Glomerular visceral epithelial cell (primary cell): Measurements from ENCODE around the gene COL11A1.
A peak's percentile ranks its signal among the peaks of the same experiment; 100 is the strongest.

Experiments
- DNase-seq: peaks from one replicate; pipeline ENCODE4 v3.0.0-alpha.2; 2016; ENCODE audit errors: extremely low spot score

COL11A1 gene

GRCh38 chr1:102901996-102902395 is 206.3 kb downstream of the COL11A1 start:
- no peak for DNase-seq

GRCh38 chr1:102899935-102900334 is 208.4 kb downstream of the COL11A1 start:
- DNase-seq, result no peak

- peak; percentile 9 for DNase-seq
Observed at GRCh38 chr1:102897557-102897956, 210.8 kb downstream of the COL11A1 start.

- no peak for DNase-seq
Observed at GRCh38 chr1:102896771-102897170, 211.6 kb downstream of the COL11A1 start.

- DNase-seq, result no peak
Observed at GRCh38 chr1:102896286-102896685, 212.0 kb downstream of the COL11A1 start.

GRCh38 chr1:102891868-102892625 is 216.3 kb downstream of the COL11A1 start:
- peak; percentile 2 for DNase-seq

GRCh38 chr1:102886638-102887037 is 221.7 kb downstream of the COL11A1 start:
- no peak for DNase-seq

- no peak for DNase-seq
Observed at GRCh38 chr1:102884238-102884637, 224.1 kb downstream of the COL11A1 start.

- DNase-seq, result peak; percentile 75
Observed at GRCh38 chr1:102879439-102879993, 228.8 kb downstream of the COL11A1 start.

- no peak for DNase-seq
Observed at GRCh38 chr1:102875756-102876155, 232.6 kb downstream of the COL11A1 start.

GRCh38 chr1:102872526-102872925 is 235.8 kb downstream of the COL11A1 start:
- no peak for DNase-seq

GRCh38 chr1:102872097-102872496 is 236.2 kb downstream of the COL11A1 start:
- DNase-seq, result no peak

GRCh38 chr1:102863704-102864103 is 244.6 kb downstream of the COL11A1 start:
- no peak for DNase-seq

- DNase-seq, result no peak
Observed at GRCh38 chr1:102861247-102861646, 247.1 kb downstream of the COL11A1 start.

GRCh38 chr1:102858695-102859094 is 249.6 kb downstream of the COL11A1 start:
- DNase-seq, result no peak

GRCh38 chr1:102857251-102857650 is 251.1 kb downstream of the COL11A1 start:
- DNase-seq, result no peak

- no peak for DNase-seq
Observed at GRCh38 chr1:102853701-102854187, 254.6 kb downstream of the COL11A1 start.

GRCh38 chr1:102853136-102853535 is 255.2 kb downstream of the COL11A1 start:
- DNase-seq, result no peak

GRCh38 chr1:102852613-102853012 is 255.7 kb downstream of the COL11A1 start:
- DNase-seq, result no peak

- DNase-seq, result no peak
Observed at GRCh38 chr1:102851616-102852015, 256.7 kb downstream of the COL11A1 start.

GRCh38 chr1:102842606-102843005 is 265.7 kb downstream of the COL11A1 start:
- DNase-seq, result no peak

GRCh38 chr1:102840741-102841140 is 267.6 kb downstream of the COL11A1 start:
- no peak for DNase-seq

- no peak for DNase-seq
Observed at GRCh38 chr1:102838016-102838415, 270.3 kb downstream of the COL11A1 start.
